Myometrial cell (primary cell): ENCODE data around the gene OLFM3. TPM values are rescaled to one million over a fixed set of nuclear protein-coding genes. Genes with fewer than 3 reads are reported as not detected.

ENCODE experiments used
- total RNA-seq: library from RNA; depleted of rRNA; stranded (reverse); fragments of >200 nt; gene quantifications from 2 replicates; pipeline ENCODE4 v1.2.3, GENCODE V29; 2015

Gene OLFM3
- total RNA-seq: not detected in 2 replicates

GRCh38 chr1:101996825-101997465, at the start of gene OLFM3:
OLFM3 (minus strand) TSS chr1:101996926.

